GM12878 (cell line): Measurements from ENCODE around the gene IL6R. TPM values are rescaled to one million over a fixed set of nuclear protein-coding genes. Genes with fewer than 3 reads are reported as not detected.

Source experiments
- ATF7 ChIP-seq: fragments of 450-650 bp; IDR thresholded peaks from 2 replicates; pipeline ENCODE4 v1.6.1; 2016; ENCODE audit warnings: low read depth, mild to moderate bottlenecking
- BRCA1 ChIP-seq: IDR thresholded peaks from 2 replicates; pipeline ENCODE4 v1.6.1; 2011; ENCODE audit warnings: low read depth, low read length, improper control_type of control experiment
- CREM ChIP-seq: IDR thresholded peaks from 2 replicates; pipeline ENCODE4 v1.6.1; 2014; ENCODE audit warnings: antibody characterized with exemption, low read depth
- GABPA ChIP-seq: IDR thresholded peaks from 2 replicates; pipeline ENCODE4 v1.6.1; 2014; ENCODE audit warnings: antibody characterized with exemption, low read depth, mild to moderate bottlenecking, inconsistent platforms
- IKZF1 ChIP-seq: fragments of 450-650 bp; conservative IDR thresholded peaks from 2 replicates; pipeline ENCODE4 v1.6.1; 2017; ENCODE audit warnings: antibody characterized with exemption, mild to moderate bottlenecking
- KDM1A ChIP-seq: fragments of 200-600 bp; sonication (generic); IDR thresholded peaks from 2 replicates; pipeline ENCODE4 v1.6.1; 2016; ENCODE audit warnings: borderline replicate concordance
- NFYB ChIP-seq: IDR thresholded peaks from 2 replicates; pipeline ENCODE4 v1.6.1; 2011; ENCODE audit warnings: low read depth, mild to moderate bottlenecking, low read length, improper control_type of control experiment, moderate library complexity; ENCODE audit not compliant: insufficient read depth
- PAX5 ChIP-seq: IDR thresholded peaks from 2 replicates; pipeline ENCODE4 v1.6.1; 2011; ENCODE audit warnings: low read depth, low read length, borderline replicate concordance
- POU2F2 ChIP-seq: IDR thresholded peaks from 3 replicates; pipeline ENCODE4 v1.6.1; 2011; ENCODE audit warnings: low read depth, mild to moderate bottlenecking, low read length, borderline replicate concordance
- RCOR1 ChIP-seq: conservative IDR thresholded peaks from 2 replicates; pipeline ENCODE4 v1.6.1; 2012; ENCODE audit warnings: low read depth, low read length, improper control_type of control experiment
- SMAD5 ChIP-seq: IDR thresholded peaks from 2 replicates; pipeline ENCODE4 v1.6.1; 2016; ENCODE audit warnings: antibody characterized with exemption, low read depth
- SPI1 ChIP-seq: IDR thresholded peaks from 2 replicates; pipeline ENCODE4 v1.6.1; 2011; ENCODE audit warnings: low read depth, mild to moderate bottlenecking, low read length, moderate library complexity, borderline replicate concordance; ENCODE audit not compliant: insufficient read depth
- SUZ12 ChIP-seq: fragments of 200-600 bp; sonication (generic); IDR thresholded peaks from one replicate; pipeline ENCODE4 v1.6.1; 2018; ENCODE audit warnings: antibody characterized with exemption, mild to moderate bottlenecking; ENCODE audit not compliant: unreplicated experiment
- YY1 ChIP-seq: IDR thresholded peaks from 2 replicates; pipeline ENCODE4 v1.6.1; 2011; ENCODE audit warnings: low read depth, mild to moderate bottlenecking, low read length
- polyA plus RNA-seq, 11 experiments: library from polyadenylated mRNA; depleted of rRNA in 4 of 11; unstranded in 6 of 11; stranded (reverse) in 5 of 11; fragments of >200 nt; fragmentation: Nextera tagmentation in 4 of 11; fragmentation: Illumina TruSeq in 1 of 11; extraction: Ambion mirVana in 4 of 11; extraction: Trizol in 1 of 11; gene quantifications; 1 replicate in 1 of 11; 2 replicates in 10 of 11; pipeline versions ENCODE4 v1.2.1 to v1.2.3, GENCODE V29; 2011 to 2016; ENCODE audit warnings: inconsistent platforms in 2 of 11, missing spikeins in 2 of 11, low read depth in 1 of 11
- total RNA-seq, 4 experiments: library from RNA; depleted of rRNA in 3 of 4; stranded (reverse); fragments of >200 nt in 3 of 4; fragmentation: Illumina TruSeq in 1 of 4; extraction: Trizol in 1 of 4; gene quantifications; 2 replicates each; pipeline versions ENCODE4 v1.2.1 to v1.2.3, GENCODE V29; 2013 to 2021
- TF ChIP-seq, protein P1 (sequence below), 3 experiments: IDR thresholded peaks in 2 of 3; conservative IDR thresholded peaks in 1 of 3; 2 replicates each; pipeline ENCODE4 v1.5.1; 2011; ENCODE audit warnings: low read depth in 3 of 3, low read length in 3 of 3, mild to moderate bottlenecking in 3 of 3, control low read depth in 2 of 3, moderate library complexity in 2 of 3, inconsistent platforms in 1 of 3, mixed read lengths in 1 of 3; ENCODE audit not compliant: control insufficient read depth in 2 of 3, insufficient read depth in 1 of 3; ENCODE audit errors: extremely low read depth in 1 of 3
- TF ChIP-seq, protein P2 (sequence below): fragments of 450-650 bp; IDR thresholded peaks from 2 replicates; pipeline ENCODE4 v1.6.1; 2017; ENCODE audit warnings: mild to moderate bottlenecking, moderate library complexity
- TF ChIP-seq, protein P3 (sequence below): fragments of 450-650 bp; conservative IDR thresholded peaks from 2 replicates; pipeline ENCODE4 v1.6.1; 2017; ENCODE audit warnings: mild to moderate bottlenecking, moderate library complexity
- TF ChIP-seq, protein P4 (sequence below): IDR thresholded peaks from 2 replicates; pipeline ENCODE4 v1.6.1; 2011; ENCODE audit warnings: low read depth, low read length, improper control_type of control experiment, borderline replicate concordance
- TF ChIP-seq, protein P5 (sequence below): fragments of 450-650 bp; IDR thresholded peaks from 2 replicates; pipeline ENCODE4 v1.6.1; 2014; ENCODE audit warnings: mild to moderate bottlenecking
- TF ChIP-seq, protein P6 (sequence below): IDR thresholded peaks from 2 replicates; pipeline ENCODE4 v1.6.1; 2011; ENCODE audit warnings: low read depth, mild to moderate bottlenecking, low read length, moderate library complexity, borderline replicate concordance; ENCODE audit errors: extremely low read depth

IL6R gene
- total and polyA plus RNA-seq, 10 of the 15 experiments (the other 5 are each of a cell fraction or from before 2014, with no cell fraction given): 1.9 to 43.4 (median 17.5) TPM

DNA sequence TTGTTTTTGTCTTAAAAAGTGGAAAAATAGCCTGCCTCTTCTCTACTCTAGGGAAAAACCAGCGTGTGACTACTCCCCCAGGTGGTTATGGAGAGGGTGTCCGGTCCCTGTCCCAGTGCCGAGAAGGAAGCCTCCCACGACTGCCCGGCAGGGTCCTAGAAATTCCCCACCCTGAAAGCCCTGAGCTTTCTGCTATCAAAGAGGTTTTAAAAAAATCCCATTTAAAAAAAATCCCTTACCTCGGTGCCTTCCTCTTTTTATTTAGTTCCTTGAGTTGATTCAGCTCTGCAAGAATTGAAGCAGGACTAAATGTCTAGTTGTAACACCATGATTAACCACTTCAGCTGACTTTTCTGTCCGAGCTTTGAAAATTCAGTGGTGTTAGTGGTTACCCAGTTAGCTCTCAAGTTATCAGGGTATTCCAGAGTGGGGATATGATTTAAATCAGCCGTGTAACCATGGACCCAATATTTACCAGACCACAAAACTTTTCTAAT lies 61.8 kb downstream of the IL6R start (continued):
- TF ChIP-seq YY1 (no peak), ATF7 (no peak), GABPA (no peak), SPI1 (peak; percentile 59), PAX5 (no peak), KDM1A (no peak), BRCA1 (no peak), NFYB (no peak), RCOR1 (no peak), POU2F2 (no peak), SMAD5 (no peak), SUZ12 (no peak), IKZF1 (peak; percentile 62; the same call in 1 of the 2 replicates), CREM (no peak)
- TF ChIP-seq, protein P1, sequence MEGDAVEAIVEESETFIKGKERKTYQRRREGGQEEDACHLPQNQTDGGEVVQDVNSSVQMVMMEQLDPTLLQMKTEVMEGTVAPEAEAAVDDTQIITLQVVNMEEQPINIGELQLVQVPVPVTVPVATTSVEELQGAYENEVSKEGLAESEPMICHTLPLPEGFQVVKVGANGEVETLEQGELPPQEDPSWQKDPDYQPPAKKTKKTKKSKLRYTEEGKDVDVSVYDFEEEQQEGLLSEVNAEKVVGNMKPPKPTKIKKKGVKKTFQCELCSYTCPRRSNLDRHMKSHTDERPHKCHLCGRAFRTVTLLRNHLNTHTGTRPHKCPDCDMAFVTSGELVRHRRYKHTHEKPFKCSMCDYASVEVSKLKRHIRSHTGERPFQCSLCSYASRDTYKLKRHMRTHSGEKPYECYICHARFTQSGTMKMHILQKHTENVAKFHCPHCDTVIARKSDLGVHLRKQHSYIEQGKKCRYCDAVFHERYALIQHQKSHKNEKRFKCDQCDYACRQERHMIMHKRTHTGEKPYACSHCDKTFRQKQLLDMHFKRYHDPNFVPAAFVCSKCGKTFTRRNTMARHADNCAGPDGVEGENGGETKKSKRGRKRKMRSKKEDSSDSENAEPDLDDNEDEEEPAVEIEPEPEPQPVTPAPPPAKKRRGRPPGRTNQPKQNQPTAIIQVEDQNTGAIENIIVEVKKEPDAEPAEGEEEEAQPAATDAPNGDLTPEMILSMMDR (IDR thresholded peaks at IDR 0.05 in 2 of 3, conservative IDR thresholded peaks at IDR 0.05 in 1 of 3; ENCODE audit: control insufficient read depth in 2 of 3, extremely low read depth in 1 of 3, insufficient read depth in 1 of 3, low read depth in 3 of 3, low read length in 3 of 3): peak; percentile 25 to 48 (median 33); a peak in 4 of 6 replicates
- TF ChIP-seq, protein P2, sequence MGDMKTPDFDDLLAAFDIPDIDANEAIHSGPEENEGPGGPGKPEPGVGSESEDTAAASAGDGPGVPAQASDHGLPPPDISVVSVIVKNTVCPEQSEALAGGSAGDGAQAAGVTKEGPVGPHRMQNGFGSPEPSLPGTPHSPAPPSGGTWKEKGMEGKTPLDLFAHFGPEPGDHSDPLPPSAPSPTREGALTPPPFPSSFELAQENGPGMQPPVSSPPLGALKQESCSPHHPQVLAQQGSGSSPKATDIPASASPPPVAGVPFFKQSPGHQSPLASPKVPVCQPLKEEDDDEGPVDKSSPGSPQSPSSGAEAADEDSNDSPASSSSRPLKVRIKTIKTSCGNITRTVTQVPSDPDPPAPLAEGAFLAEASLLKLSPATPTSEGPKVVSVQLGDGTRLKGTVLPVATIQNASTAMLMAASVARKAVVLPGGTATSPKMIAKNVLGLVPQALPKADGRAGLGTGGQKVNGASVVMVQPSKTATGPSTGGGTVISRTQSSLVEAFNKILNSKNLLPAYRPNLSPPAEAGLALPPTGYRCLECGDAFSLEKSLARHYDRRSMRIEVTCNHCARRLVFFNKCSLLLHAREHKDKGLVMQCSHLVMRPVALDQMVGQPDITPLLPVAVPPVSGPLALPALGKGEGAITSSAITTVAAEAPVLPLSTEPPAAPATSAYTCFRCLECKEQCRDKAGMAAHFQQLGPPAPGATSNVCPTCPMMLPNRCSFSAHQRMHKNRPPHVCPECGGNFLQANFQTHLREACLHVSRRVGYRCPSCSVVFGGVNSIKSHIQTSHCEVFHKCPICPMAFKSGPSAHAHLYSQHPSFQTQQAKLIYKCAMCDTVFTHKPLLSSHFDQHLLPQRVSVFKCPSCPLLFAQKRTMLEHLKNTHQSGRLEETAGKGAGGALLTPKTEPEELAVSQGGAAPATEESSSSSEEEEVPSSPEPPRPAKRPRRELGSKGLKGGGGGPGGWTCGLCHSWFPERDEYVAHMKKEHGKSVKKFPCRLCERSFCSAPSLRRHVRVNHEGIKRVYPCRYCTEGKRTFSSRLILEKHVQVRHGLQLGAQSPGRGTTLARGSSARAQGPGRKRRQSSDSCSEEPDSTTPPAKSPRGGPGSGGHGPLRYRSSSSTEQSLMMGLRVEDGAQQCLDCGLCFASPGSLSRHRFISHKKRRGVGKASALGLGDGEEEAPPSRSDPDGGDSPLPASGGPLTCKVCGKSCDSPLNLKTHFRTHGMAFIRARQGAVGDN: no peak
- TF ChIP-seq, protein P3, sequence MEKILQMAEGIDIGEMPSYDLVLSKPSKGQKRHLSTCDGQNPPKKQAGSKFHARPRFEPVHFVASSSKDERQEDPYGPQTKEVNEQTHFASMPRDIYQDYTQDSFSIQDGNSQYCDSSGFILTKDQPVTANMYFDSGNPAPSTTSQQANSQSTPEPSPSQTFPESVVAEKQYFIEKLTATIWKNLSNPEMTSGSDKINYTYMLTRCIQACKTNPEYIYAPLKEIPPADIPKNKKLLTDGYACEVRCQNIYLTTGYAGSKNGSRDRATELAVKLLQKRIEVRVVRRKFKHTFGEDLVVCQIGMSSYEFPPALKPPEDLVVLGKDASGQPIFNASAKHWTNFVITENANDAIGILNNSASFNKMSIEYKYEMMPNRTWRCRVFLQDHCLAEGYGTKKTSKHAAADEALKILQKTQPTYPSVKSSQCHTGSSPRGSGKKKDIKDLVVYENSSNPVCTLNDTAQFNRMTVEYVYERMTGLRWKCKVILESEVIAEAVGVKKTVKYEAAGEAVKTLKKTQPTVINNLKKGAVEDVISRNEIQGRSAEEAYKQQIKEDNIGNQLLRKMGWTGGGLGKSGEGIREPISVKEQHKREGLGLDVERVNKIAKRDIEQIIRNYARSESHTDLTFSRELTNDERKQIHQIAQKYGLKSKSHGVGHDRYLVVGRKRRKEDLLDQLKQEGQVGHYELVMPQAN: no peak
- TF ChIP-seq, protein P4, sequence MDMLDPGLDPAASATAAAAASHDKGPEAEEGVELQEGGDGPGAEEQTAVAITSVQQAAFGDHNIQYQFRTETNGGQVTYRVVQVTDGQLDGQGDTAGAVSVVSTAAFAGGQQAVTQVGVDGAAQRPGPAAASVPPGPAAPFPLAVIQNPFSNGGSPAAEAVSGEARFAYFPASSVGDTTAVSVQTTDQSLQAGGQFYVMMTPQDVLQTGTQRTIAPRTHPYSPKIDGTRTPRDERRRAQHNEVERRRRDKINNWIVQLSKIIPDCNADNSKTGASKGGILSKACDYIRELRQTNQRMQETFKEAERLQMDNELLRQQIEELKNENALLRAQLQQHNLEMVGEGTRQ: no peak
- TF ChIP-seq, protein P5, sequence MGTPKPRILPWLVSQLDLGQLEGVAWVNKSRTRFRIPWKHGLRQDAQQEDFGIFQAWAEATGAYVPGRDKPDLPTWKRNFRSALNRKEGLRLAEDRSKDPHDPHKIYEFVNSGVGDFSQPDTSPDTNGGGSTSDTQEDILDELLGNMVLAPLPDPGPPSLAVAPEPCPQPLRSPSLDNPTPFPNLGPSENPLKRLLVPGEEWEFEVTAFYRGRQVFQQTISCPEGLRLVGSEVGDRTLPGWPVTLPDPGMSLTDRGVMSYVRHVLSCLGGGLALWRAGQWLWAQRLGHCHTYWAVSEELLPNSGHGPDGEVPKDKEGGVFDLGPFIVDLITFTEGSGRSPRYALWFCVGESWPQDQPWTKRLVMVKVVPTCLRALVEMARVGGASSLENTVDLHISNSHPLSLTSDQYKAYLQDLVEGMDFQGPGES: no peak
- TF ChIP-seq, protein P6, sequence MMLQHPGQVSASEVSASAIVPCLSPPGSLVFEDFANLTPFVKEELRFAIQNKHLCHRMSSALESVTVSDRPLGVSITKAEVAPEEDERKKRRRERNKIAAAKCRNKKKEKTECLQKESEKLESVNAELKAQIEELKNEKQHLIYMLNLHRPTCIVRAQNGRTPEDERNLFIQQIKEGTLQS: no peak
